Smooth muscle cell (in vitro differentiated cells): ENCODE results near the gene NUDC. TPM values are rescaled to one million over a fixed set of nuclear protein-coding genes. Genes with fewer than 3 reads are reported as not detected.

Source experiments
- DNase-seq: peaks from one replicate; lab custom pipeline; 2025; ENCODE audit not compliant: unreplicated experiment; lab: John Stamatoyannopoulos, UW
- H2AFZ ChIP-seq: fragments of 200-600 bp; sonication (generic); 2 replicates; pipeline ENCODE4 v1.6.0; 2016; ENCODE audit warnings: antibody characterized with exemption, low read depth, mild to moderate bottlenecking
- H3F3A ChIP-seq: fragments of 200-600 bp; sonication (generic); 2 replicates; pipeline ENCODE4 v1.6.0; 2017; ENCODE audit warnings: antibody characterized with exemption, low read depth
- H3K27ac ChIP-seq: fragments of 200-600 bp; sonication (generic); 2 replicates; pipeline ENCODE4 v1.5.1; 2016; ENCODE audit warnings: low read depth, mild to moderate bottlenecking
- H3K27me3 ChIP-seq: fragments of 200-600 bp; sonication (generic); 2 replicates; pipeline ENCODE4 v1.6.1; 2016; ENCODE audit warnings: low read depth, mild to moderate bottlenecking
- H3K36me3 ChIP-seq: fragments of 200-600 bp; sonication (generic); 2 replicates; pipeline ENCODE4 v1.5.1; 2016; ENCODE audit warnings: low read depth
- H3K4me1 ChIP-seq: fragments of 200-600 bp; sonication (generic); 2 replicates; pipeline ENCODE4 v1.5.1; 2016; ENCODE audit warnings: low read depth
- H3K4me2 ChIP-seq: fragments of 200-600 bp; sonication (generic); 2 replicates; pipeline ENCODE4 v1.6.0; 2016; ENCODE audit warnings: mild to moderate bottlenecking
- H3K4me3 ChIP-seq: fragments of 200-600 bp; sonication (generic); 2 replicates; pipeline ENCODE4 v1.5.1; 2016; ENCODE audit warnings: mild to moderate bottlenecking
- H3K79me2 ChIP-seq: fragments of 200-600 bp; sonication (generic); 2 replicates; pipeline ENCODE4 v1.6.0; 2016; ENCODE audit warnings: low read depth, mild to moderate bottlenecking
- H3K9ac ChIP-seq: fragments of 200-600 bp; sonication (generic); 2 replicates; pipeline ENCODE4 v1.6.0; 2016; ENCODE audit warnings: low read depth
- H3K9me3 ChIP-seq: fragments of 200-600 bp; sonication (generic); replicated peaks from 2 replicates; pipeline ENCODE4 v1.5.1; 2016; ENCODE audit warnings: low read depth
- H4K20me1 ChIP-seq: fragments of 200-600 bp; sonication (generic); 2 replicates; pipeline ENCODE4 v1.6.0; 2016; ENCODE audit warnings: low read depth
- WGBS: methylation state at CpG from one replicate; pipeline ENCODE4 v1.1.7; 2016; ENCODE audit warnings: low lambda C conversion rate; 5-methylcytosine and 5-hydroxymethylcytosine counted together
- polyA plus RNA-seq: library from polyadenylated mRNA; unstranded; fragments of >200 nt; fragmentation: Nextera tagmentation; extraction: Ambion mirVana; gene quantifications from 2 replicates; pipeline ENCODE4 v1.2.1, GENCODE V29; 2016
- total RNA-seq: library from RNA; depleted of rRNA; stranded (reverse); fragments of >200 nt; gene quantifications from 2 replicates; pipeline ENCODE4 v1.2.3, GENCODE V29; 2014
- TF ChIP-seq, protein P1 (sequence below): fragments of 200-600 bp; sonication (generic); IDR thresholded peaks from 2 replicates; pipeline ENCODE4 v1.5.1; 2017; ENCODE audit warnings: borderline replicate concordance, mild to moderate bottlenecking, antibody characterized with exemption; ENCODE audit not compliant: insufficient read depth, poor library complexity, severe bottlenecking

NUDC gene
- total and polyA plus RNA-seq, 2 experiments from 2014 or later: 23.9 to 122 TPM

DNA sequence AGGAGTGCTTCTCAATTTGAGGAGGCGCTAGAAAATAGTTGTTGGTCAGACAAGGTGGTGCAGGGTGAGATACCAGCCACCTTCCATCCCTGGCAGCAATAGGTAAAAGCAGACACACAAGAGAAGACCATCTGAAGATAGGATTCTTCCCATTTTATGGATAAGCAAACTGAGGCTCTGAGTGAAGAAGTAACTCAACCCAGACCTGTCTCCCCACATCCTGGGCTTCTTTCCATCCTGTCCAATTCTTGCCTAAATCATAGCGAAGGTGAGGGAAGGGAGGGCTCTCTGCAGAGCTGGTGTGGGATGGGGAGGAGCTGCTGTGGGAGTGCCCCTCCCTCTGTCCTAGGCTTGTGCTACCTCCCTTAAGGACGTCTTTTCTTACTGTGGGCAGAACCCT lies 50.0 kb downstream of the NUDC start:
- DNase-seq: no peak
- TF ChIP-seq, protein P1, sequence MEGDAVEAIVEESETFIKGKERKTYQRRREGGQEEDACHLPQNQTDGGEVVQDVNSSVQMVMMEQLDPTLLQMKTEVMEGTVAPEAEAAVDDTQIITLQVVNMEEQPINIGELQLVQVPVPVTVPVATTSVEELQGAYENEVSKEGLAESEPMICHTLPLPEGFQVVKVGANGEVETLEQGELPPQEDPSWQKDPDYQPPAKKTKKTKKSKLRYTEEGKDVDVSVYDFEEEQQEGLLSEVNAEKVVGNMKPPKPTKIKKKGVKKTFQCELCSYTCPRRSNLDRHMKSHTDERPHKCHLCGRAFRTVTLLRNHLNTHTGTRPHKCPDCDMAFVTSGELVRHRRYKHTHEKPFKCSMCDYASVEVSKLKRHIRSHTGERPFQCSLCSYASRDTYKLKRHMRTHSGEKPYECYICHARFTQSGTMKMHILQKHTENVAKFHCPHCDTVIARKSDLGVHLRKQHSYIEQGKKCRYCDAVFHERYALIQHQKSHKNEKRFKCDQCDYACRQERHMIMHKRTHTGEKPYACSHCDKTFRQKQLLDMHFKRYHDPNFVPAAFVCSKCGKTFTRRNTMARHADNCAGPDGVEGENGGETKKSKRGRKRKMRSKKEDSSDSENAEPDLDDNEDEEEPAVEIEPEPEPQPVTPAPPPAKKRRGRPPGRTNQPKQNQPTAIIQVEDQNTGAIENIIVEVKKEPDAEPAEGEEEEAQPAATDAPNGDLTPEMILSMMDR: no peak
- no peak overlapping the region for H2AFZ ChIP-seq

DNA sequence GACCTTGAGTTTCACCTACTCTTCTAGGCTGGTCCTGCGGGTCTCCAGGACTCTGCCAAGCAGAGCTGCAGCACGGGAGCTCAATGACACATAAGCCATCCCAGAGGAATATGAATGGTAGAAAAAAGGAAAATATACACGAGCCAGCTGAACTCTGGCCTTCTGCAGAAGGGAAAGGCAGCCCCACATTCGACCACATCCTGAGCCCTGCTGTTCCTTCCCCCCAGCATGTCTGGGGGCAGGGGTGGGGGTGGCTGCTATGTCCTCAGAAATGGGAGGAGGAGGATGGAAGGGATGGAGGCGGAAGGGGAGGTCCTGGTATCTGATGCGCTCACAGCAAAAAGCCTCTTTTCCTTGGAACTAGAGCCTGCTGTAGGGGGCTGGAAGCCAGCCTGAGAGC lies 50.8 kb downstream of the NUDC start:
- TF ChIP-seq, protein P1: no peak
- Histone ChIP-seq H3F3A (no peaks in the 10 kb centered on the region), H2AFZ (no peak overlapping the region), H3K9ac (no peak overlapping the region), H4K20me1 (no peaks in the 10 kb centered on the region), H3K27me3 (no peaks in the 10 kb centered on the region), H3K79me2 (no peaks in the 10 kb centered on the region), H3K27ac (no peak overlapping the region), H3K9me3 (no peaks in the 10 kb centered on the region), H3K36me3 (no peaks in the 10 kb centered on the region), H3K4me1 (no peaks in the 10 kb centered on the region), H3K4me2 (no peak overlapping the region), H3K4me3 (no peak overlapping the region)
- no peak for DNase-seq
- WGBS: 65% methylated on average over 6 of the region's 6 CpGs

More for the DNA sequence above, 50.0 kb downstream of the NUDC start:
- 86% methylated on average over 3 of the region's 3 CpGs for WGBS
- no peak overlapping the region for H3K4me2 ChIP-seq
- H3K27me3 ChIP-seq: no peaks in the 10 kb centered on the region
- H3K27ac ChIP-seq: no peak overlapping the region
- H3K36me3 ChIP-seq: no peaks in the 10 kb centered on the region
- no peak overlapping the region for H3K4me3 ChIP-seq
- no peaks in the 10 kb centered on the region for H4K20me1 ChIP-seq
- no peak overlapping the region for H3K9ac ChIP-seq
- H3K9me3 ChIP-seq: no peaks in the 10 kb centered on the region
- no peaks in the 10 kb centered on the region for H3F3A ChIP-seq
- no peaks in the 10 kb centered on the region for H3K79me2 ChIP-seq
- no peaks in the 10 kb centered on the region for H3K4me1 ChIP-seq

DNA sequence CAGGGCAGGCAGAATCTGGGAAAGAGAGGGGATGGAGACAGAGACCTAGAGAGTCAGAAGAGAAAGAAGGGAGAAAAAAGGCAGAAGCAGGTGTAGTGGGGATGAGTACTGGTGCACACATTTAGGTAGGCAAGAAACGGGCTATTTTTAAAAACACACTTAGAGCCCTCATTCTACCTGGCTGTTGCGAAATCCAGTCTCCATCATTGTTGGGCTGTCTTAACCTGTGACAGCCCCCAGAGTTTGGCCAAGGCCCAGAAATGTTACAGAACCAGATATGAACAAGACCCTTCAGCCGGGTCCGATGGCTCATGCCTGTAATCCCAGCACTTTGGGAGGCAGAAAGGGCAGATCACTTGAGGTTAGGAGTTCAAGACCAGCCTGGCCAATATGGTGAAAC lies 51.3 kb downstream of the NUDC start:
- H2AFZ ChIP-seq: no peak overlapping the region
- no peaks in the 10 kb centered on the region for H3K9me3 ChIP-seq
- no peak overlapping the region for H3K27ac ChIP-seq
- H3K9ac ChIP-seq: no peak overlapping the region
- H3K79me2 ChIP-seq: no peaks in the 10 kb centered on the region
- TF ChIP-seq, protein P1: no peak
- H3K4me2 ChIP-seq: no peak overlapping the region
- no peak for DNase-seq
- H3K36me3 ChIP-seq: no peaks in the 10 kb centered on the region
- H3K4me3 ChIP-seq: no peak overlapping the region
- no peaks in the 10 kb centered on the region for H3K27me3 ChIP-seq
- no peaks in the 10 kb centered on the region for H3F3A ChIP-seq
- WGBS: 93% methylated on average over 4 of the region's 4 CpGs
- H3K4me1 ChIP-seq: no peaks in the 10 kb centered on the region
- no peaks in the 10 kb centered on the region for H4K20me1 ChIP-seq
